DND-41 (cell line): ENCODE results near the gene MAP3K8.

Source experiments
- EZH2 ChIP-seq: IDR thresholded peaks from 3 replicates; pipeline ENCODE4 v1.6.1; 2012; ENCODE audit warnings: borderline replicate concordance, low read depth, mild to moderate bottlenecking, moderate library complexity, low read length, inconsistent platforms; ENCODE audit not compliant: severe bottlenecking
- TF ChIP-seq, protein P1 (sequence below): IDR thresholded peaks from 2 replicates; pipeline ENCODE4 v1.5.1; 2012; ENCODE audit warnings: borderline replicate concordance, low read length, moderate library complexity, mild to moderate bottlenecking; ENCODE audit not compliant: poor library complexity, severe bottlenecking; ENCODE audit errors: extremely low read depth

DNA sequence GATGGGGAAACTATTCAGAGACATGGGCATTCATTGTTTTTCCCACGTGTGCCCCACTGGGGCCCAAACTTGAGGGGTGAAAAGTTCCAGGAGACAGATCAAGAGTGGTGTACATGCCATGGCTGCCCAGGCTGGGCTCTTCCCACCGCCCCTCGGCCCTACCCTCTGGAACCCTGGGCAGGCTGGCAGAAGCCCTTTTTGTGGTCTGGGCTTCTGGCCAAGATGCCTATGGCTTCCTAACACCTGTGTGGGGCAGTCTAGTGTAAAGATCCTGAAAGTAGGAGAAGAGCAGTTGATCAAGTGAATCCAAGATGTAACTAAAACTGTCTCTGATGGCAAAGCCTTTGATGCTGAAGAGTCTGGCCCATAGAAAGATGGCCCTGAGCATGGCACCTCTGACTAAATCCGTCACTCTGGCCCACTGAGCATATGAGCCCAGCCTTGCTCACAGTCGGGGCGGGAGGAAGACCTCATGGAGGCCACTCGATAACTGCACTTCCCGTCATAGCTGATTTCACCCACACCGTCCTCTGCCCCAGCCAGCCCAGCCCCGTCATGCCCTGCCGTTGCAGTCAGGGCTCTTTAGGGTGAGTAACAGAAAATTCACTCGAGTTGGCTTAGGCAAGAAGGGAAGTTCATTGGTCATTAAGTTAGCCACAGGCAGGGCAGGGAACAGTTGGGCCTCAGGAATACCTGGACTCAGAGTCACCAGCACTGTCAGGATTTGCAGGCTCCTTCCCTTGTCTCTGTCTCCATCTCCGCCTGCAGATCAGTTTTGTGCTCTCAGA, 47.0 kb upstream of the MAP3K8 start:
- TF ChIP-seq, protein P1, sequence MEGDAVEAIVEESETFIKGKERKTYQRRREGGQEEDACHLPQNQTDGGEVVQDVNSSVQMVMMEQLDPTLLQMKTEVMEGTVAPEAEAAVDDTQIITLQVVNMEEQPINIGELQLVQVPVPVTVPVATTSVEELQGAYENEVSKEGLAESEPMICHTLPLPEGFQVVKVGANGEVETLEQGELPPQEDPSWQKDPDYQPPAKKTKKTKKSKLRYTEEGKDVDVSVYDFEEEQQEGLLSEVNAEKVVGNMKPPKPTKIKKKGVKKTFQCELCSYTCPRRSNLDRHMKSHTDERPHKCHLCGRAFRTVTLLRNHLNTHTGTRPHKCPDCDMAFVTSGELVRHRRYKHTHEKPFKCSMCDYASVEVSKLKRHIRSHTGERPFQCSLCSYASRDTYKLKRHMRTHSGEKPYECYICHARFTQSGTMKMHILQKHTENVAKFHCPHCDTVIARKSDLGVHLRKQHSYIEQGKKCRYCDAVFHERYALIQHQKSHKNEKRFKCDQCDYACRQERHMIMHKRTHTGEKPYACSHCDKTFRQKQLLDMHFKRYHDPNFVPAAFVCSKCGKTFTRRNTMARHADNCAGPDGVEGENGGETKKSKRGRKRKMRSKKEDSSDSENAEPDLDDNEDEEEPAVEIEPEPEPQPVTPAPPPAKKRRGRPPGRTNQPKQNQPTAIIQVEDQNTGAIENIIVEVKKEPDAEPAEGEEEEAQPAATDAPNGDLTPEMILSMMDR = no peak
- no peak for TF ChIP-seq EZH2
